GM10266 (cell line): ENCODE results near the gene ANKRD63.

ENCODE experiments used
- DNase-seq: peaks from one replicate; pipeline ENCODE4 v3.0.0; 2012; ENCODE audit errors: extremely low spot score
- CTCF ChIP-seq: IDR thresholded peaks from 2 replicates; pipeline ENCODE4 v1.5.1; 2012; ENCODE audit warnings: mild to moderate bottlenecking, low read depth; ENCODE audit not compliant: control insufficient read depth, insufficient read depth; ENCODE audit errors: missing control alignments

ANKRD63 gene

GRCh38 chr15:40290545-40290917 lies 7.7 kb upstream of the ANKRD63 start:
- DNase-seq: no peak
- no peak for TF ChIP-seq CTCF

- DNase-seq: peak; percentile 19
- TF ChIP-seq CTCF: no peak
Measured at GRCh38 chr15:40289140-40289775, 6.4 kb upstream of the ANKRD63 start.

GRCh38 chr15:40287968-40288367 lies 5.1 kb upstream of the ANKRD63 start:
- DNase-seq: peak; percentile 26
- TF ChIP-seq CTCF: no peak

GRCh38 chr15:40287505-40287904 lies 4.6 kb upstream of the ANKRD63 start:
- TF ChIP-seq CTCF: no peak
- DNase-seq: no peak

- no peak for DNase-seq
- TF ChIP-seq CTCF: no peak
Measured at GRCh38 chr15:40286794-40287193, 3.9 kb upstream of the ANKRD63 start.

GRCh38 chr15:40286061-40286532 lies 3.2 kb upstream of the ANKRD63 start:
- no peak for DNase-seq
- no peak for TF ChIP-seq CTCF

- no peak for DNase-seq
- TF ChIP-seq CTCF: no peak
Measured at GRCh38 chr15:40285554-40286011, 2.7 kb upstream of the ANKRD63 start.
